Activated CD8-positive, alpha-beta memory T cell treated with anti-CD3 and anti-CD28 coated beads, Interleukin-2, amount 50 U/mL, for 1 hour (primary cell): ENCODE measurements around the gene PTPRR.

ENCODE experiments used
- DNase-seq: peaks from one replicate; pipeline ENCODE4 v3.0.0-alpha.2; 2020; ENCODE audit errors: extremely low read depth

The PTPRR gene

DNA sequence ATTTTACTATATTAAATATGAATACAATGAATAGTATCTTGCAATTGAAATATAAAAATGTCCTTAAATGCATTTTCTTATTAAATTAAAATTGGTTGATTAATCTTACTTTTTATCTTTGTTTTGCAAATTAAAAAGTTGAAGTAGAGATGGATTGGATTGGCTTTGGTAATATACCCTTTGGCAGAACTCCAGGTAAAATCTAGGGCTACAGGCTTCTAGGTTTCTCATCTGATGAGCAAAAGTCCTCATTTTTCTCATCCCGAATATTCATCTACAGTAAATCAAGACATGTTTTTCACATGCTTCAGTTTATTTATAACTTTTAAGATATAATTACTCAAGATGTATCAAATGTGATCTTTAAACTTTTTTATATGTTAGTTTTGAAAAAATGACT lies 2.2 kb downstream of the PTPRR start:
- DNase-seq, result no peak

DNA sequence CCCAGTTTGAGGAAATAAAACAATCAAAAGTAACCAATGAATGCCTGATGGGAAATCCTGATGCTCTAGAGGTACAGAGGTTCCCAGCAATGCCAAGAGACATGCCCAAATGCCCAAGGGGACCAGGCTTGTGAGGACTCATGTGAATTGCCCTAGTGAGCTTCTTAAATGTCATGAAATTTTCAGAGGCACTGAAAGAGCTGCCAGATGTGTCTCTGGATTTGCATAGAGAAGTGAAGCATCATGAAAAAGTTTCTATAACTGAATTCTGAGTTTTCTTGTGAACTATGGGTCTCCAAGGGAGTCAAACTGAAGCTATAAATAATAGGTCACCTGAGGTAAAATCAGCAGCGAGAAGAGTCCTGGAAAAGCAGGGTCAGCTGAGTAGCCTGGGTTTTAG lies 9.9 kb downstream of the PTPRR start:
- DNase-seq, result no peak

DNA sequence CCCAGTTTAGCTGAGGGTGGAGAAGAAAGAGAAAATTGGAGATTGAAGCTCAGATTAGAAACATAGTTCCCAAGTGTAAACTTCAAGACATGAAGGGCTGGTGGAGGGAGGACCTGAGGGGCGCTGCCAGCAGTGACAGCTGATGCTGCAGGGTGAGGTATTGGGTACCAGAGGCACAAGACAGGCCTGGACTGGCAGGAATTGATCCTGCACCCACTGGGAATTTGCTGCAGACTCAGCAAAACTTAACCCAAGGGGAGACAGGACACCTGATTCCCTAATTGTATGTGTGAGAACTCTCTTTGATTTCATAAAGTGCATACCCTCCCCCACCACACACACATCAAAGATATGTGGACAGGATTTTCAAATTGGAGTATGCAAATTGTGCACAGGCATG lies 11.6 kb downstream of the PTPRR start:
- DNase-seq, result no peak

DNA sequence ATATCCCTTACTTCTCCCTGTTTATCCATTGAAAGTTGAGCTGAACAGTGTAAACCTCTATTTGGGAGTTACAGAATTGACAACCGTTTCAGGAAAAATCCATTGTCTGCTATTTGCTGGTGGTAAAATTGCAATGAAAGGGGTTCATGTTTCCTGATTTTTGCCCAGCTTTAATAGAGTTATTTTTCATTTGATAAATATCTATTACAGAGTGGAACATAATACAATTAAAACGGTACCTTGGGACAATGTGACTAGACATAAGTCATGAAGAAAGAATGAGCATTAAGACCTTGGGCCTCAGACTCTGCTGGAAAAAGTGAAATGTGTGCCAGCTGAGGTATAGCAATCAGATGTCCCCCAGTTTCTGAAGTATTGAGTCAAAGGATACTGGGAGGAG lies 13.1 kb downstream of the PTPRR start:
- no peak for DNase-seq

DNA sequence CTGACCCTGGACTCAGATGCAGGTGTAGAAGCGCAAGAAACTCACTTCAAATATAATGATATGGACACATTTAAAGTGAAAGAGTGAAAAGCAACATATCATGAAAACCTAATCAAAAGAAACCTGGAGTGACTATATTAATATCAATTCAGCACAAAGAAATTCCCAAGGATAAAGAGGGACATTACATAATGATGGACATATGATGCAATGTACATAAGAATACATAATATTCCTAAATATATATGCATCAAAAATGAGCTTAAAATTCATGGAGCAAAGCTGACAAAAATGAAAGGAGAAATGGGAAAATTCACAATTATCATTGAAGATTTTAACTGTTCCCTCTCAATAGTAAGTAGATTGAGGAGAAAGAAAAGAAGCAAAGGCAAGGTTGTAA lies 24.6 kb downstream of the PTPRR start:
- no peak for DNase-seq

DNA sequence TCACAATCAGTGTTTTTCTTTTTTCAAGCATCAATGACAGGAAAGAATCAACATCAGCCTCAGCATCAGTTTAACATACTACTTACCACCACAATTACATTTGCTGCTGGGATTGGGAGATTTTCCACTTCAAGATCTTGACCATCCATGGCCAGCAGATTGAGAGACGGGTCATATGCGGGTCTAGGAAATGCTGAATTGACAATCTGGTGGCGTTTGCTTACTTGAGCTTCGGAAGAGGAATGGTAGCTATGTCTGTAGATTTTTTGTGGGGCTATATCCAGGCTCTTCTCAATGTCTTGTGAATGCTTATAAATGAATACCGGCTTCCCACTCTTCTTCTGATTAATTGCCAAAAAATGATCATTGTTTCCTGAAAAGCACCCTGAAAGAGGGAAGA lies 27.9 kb downstream of the PTPRR start:
- DNase-seq, result no peak

DNA sequence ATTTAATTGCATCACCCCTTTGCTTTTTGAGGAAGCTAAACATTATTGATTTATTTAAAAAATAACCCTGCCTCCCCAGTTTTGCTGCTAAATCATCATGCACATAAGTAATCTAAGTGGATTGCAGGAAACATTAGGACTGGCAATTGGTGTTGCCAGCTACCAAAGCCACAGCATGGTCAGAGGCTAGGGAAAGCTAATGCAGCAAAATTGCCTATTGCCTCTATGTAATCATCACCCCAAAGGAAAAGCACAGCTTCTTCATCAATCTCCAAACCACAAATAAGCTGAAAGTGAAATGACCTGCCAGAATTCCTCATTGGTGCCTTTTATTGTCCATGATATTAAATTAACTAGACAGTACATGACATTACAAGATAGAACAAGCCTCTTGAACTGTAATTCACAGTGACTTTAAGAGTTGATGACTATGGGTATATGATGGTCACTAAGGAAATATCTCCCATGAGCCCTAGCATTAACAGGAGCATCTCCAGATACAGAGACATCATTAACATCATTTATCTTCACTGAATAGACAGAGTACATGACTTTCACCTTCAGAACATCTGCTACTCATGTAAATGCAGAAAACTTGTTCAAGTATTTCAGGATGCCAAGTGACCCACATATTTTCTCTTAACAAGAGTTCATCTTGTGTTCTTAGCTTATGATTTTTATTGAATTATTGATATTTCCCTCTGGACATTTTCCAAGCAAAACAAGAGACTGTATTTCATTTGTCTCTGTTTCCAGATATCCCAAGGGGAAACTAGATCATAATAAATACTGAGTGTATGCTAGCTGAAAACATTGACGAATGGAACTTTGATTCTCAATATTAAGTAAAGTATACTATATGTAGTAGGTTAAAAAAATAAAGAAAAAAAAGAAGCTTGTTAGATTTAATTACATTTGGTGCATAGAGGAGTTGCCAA lies 29.4 kb downstream of the PTPRR start:
- DNase-seq, result no peak

DNA sequence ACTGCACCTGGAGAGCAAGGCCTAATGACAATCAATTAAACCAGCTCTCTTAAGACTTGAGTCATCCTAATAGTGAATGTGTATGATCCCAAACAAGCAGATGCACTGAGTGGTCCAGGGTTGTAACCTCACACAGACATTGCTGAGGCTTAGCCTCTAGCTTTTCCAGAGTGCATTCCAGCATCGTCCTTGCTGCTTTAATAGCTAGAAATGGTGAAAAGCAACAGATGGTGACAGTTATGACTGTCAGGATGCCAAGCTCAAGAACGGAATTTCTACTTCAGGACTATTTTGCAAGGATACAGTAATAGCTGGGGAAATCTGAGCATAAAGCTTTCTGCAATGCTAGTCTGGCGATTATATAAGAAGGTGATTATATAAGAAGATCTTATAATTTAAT lies 34.6 kb downstream of the PTPRR start:
- DNase-seq, result no peak

DNA sequence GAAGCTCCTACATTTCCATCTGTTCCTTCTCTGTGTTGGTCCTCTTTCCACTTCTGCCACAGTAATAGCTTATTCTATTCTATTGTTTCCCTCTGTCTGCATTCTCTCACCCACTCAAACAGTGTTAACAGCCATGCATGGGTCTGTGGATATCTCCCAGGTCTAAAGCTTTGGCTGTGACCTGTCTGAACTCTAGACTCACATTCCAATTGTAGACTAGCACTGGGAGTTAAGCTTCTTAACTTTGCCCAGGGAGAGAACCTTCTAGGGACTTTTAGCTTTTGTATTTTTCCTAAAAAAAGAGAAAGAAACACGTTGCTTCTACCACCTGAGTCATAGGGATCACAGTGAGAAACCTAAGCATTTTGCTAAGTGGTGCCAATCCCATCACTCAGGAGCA lies 36.7 kb downstream of the PTPRR start:
- no peak for DNase-seq

DNA sequence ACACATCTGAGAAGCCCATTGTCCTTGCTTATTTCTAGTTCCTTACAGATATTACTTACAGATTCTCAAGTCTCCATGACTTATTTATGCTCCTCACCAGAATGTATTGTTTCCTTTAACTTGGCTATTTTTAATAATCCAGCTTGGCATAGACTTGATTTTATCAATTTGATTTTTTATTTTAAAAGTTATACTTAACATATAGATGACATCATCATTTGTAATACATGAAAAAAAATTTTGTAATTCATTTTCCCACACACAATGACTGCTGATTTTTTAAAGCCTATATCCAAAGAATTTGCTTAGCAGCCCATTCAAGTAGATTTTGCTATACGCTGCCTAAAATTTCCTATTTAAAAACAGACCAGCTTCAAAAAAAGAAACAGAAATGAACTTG lies 39.8 kb downstream of the PTPRR start:
- no peak for DNase-seq

DNA sequence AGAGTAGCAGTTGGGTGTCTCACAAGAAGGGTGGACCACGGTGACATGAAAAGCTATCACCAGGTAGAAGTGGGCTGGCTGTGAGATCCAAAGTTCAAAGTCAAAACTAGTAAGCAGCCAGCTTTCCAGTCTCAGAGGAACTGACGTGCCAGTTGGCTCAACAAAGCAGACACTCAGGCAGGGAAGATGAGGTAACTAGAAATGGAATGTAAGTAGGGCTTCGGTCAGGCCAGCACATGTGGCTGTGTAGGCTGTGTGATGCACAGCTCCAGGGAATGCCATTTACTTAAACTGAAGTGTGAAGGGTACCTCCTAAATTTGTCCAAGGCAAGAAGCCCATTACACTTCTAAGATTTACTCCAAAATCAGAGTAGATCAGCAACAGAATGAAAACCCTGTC lies 43.6 kb downstream of the PTPRR start:
- no peak for DNase-seq

DNA sequence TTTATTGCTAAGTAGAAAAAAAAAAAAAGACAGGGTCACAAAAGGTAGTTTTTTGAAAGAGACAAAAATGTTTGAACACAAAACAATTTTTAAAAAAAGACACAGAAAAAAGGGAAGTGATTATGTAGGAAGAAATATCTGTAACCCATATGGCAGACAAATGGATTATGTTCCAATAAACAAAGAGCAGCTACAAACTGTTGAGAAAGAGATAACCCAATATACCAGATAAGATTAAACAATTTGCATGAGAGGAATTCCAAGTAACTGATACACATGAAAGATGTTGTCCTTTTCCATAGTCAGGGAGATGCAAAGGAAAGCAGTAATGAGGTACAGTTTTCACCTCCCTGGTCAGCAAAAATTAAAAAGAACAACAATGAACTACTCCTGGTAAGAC lies 44.9 kb downstream of the PTPRR start:
- no peak for DNase-seq

DNA sequence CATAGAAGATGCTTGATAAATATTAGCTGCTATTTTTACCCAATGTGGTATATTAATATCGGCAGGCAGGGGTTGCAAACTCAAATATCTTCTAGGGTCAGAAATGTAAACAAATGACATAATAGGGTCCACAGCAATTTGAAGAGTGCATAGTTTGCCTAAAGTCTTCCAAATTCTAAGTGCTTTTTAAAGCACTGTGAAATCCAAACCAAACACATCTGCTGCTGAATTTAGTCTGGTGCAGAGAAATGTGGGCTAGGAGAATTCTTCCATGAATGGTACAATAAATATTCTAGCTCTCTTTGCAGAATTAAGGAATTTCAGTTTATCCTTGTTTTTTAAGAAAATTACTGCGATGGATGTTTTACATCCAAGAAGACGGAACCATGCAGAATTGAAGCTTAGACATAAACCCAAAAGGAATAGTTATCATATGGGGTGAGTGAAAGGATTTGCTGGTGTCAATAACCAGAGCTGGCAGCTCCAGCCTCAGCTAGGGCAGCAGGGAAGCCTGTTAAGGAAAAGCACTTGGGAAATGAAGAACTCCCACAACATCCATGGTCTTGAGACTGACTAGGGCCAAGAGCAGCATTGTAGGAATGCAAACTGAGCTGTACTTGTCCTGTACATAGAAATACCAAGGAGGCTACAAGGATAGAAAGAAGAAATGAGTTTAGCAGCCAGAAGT lies 65.5 kb downstream of the PTPRR start:
- no peak for DNase-seq

DNA sequence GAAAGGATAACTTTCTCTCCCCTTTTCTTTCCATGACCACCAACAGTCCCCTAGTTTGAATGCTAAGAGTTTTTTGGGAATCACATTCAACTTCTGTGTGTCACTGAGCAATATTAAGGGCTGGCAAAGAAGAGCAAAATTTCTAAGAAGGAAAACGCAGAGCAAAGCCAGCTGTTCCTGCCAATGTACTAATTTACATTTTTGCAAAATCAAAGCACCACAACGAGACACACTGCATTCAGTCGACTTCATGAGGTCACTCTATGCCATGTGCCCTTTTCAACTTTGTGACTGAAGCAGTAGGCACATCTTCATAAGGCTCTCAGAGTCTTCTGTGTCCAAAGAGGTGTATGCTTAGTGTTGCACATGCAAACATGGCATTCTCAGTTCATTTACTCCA lies 66.4 kb downstream of the PTPRR start:
- DNase-seq, result no peak

DNA sequence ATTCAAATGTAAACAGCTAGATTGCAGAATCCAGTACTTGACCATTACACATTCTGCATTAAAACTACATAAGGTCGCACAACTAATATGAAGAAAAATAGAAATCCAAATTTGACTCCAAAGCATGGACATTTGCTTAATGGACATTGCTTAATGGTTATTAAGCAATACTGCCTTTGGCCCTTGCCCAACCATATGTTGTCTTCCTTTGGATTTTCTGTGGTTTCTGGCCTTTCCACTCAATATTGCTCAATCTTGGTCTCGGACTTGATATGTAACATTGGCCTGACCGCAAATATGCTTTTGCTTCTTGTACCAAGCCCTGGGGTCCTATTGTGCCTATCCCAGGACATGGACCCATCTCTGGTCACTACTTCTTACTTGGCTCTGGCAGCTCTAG lies 67.2 kb downstream of the PTPRR start:
- no peak for DNase-seq

DNA sequence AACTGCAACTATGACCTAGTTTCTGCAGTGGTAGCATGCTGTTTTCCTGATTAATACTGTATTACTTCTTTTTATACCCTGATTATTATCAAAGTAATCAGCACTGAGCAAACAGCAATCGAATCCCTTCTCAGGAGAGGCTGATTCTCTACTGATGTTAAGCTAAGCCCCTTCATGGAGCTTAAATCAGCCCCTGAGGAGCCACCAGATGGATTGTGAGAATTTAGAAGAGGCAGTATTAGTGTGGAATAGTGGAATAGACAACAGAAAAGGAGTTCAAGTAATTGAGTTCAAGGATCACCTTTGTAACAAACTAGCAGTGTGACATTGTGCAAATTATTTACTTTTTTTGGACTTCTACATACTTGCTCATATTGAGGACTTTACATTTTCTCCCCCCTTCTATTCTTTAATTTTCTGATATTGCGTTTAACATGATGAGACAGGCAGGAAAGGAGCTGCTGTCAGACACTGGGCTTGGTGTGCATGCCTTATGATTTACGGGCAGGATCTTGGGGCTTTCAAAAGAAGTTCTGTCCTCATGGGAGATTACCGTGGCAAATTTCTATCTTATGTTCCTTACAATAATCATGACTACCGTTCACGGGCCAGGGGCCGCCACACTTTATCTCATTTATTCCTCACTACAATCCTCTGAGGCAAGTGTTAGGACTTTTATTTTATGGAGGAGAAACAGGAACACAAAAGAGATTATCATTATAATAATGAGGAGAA lies 68.0 kb downstream of the PTPRR start:
- no peak for DNase-seq

DNA sequence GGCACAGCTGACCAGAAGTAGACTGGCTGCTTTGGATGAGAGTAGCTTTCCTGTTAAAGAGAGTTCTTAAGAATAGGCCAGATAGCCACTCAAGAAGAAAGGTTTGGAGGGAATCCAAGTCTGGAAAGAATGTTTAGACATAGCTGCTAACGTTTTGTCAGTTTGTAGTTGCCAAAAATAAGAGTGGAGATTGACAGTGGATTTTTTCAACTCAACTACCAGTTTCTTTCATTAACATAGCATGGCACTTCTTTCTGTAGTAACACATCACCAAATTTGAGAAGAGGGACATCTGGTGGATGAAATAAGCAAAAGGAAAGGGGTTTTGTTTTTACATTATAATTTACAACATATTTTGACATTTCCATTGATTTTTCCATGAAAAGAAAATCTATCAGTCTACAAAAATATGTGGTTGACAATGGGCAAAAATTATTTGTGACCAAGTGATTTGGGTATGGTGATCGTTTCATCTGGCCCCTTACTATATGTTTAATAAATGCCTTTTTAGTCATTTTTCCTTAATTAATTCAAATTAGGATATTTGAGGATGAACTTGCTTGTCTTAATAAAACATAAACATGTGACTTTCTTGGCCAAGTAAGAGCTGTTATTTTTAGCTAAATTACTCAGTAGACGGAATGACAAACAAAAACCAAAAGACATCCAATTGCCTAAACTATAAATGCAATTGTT lies 71.1 kb downstream of the PTPRR start:
- DNase-seq, result no peak

DNA sequence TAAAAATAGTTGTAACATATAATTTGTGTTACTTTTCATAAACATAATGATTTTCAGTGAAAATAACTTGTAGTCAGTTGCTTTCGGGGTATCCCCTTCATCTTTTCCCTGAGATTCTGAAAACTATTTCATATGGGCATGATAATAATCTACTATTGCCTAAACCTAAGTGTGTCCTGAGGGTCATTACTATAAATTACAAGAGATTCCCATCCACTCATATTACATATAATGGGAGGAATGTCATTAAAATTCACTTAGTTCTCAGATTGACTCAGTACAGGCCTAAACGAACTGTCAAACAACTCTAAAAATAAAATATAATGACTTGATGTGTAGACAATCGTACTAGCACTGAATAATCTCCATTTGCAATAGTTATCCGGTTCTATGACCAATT lies 72.7 kb downstream of the PTPRR start:
- DNase-seq, result no peak

DNA sequence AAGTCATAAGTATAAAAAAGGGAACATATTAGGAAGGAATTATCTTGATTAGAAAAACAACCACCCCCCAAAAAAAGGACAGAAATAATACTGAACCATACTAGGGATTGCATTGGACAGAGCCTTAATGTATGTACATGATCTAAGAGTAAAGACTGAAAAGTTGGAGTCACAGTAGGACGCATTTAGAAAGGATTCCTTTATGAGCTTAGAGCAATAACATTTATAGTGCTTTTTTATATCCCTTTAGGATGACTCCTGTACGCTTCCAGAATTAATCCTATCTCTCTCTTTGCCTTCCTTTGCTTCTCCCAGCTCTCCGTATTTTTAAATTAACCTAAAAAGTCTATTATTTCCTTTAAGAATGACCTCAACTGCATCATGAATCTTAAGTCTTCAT lies 75.3 kb downstream of the PTPRR start:
- DNase-seq, result no peak

DNA sequence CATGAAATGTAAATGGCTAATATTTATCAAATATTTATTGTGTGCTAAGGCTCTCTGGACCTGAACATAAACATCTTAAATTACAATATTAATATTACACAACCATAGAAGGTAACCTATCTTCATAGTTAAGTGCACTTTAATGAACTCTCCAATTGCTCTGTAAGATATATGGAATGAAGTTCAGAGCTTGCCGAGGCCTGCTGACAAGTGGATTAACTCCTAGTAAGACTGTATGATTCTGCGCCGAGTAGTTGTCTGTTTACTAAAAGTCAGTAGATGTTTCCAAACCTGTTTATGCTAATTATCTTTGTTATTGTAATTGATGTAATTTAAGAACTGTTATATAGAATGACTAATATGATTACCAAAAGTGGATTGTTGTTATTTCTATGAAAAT lies 77.2 kb downstream of the PTPRR start:
- no peak for DNase-seq

DNA sequence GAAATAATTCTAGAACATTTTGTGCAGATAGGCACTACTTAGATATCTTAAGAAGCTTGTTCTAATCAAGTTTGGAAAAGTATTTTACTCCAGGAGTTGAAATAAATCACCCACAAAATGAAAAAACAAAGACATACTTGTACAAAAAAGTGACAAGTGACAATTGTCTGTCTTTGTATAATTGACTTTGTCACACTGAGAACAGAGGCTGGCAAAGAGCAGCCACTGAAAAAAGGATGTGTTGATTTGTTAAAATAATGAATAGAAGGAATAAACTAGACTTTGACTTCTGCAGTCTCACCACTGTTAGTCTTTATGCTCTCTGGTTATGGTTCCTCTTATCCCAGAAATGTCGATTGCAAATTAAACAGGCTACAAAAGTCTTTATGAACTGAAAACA lies 77.6 kb downstream of the PTPRR start:
- no peak for DNase-seq

DNA sequence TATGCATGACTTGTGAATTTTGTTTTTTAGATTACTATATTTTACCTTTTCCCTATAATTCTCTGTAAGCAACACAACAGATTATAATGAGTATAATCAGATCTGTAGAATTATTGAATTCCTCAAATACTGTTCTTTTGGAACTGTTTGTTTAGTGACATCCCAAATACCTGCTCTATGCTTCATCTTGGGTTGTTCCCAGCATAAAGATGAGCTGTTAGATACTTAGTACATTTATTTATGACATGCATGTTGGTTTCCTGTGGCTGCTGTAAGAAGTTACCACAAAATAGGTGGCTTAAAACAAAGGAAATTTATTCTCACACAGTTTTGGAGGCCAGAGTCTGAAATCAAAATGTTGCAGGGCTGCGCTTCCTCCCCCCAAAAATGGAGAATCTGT lies 78.4 kb downstream of the PTPRR start:
- no peak for DNase-seq
